HG02610 (cell line): ENCODE results near the gene TRAPPC8.
A peak's percentile ranks its signal among the peaks of the same experiment; 100 is the strongest.
"Not testable (repeated sequence)": the region's sequence is repeated elsewhere in the genome, so short reads cannot be mapped to it uniquely, and the experiment has no call there.

Source experiments
- ATAC-seq: cut with Tn5 transposase; IDR thresholded peaks from one replicate; pipeline ENCODE4 v1.9.1; 2021; ENCODE audit warnings: mild to moderate bottlenecking, moderate library complexity; ENCODE audit not compliant: unreplicated experiment

Gene TRAPPC8

GRCh38 chr18:31809049-31809448 lies 133.9 kb downstream of the TRAPPC8 start:
- ATAC-seq: not testable (repeated sequence)

GRCh38 chr18:31801078-31801477 lies 141.8 kb downstream of the TRAPPC8 start:
- ATAC-seq: no peak

GRCh38 chr18:31799257-31799656 lies 143.7 kb downstream of the TRAPPC8 start:
- ATAC-seq: not testable (repeated sequence)

GRCh38 chr18:31798399-31798798 lies 144.5 kb downstream of the TRAPPC8 start:
- no peak for ATAC-seq

GRCh38 chr18:31795747-31796146 lies 147.2 kb downstream of the TRAPPC8 start:
- no peak for ATAC-seq

GRCh38 chr18:31793531-31793930 lies 149.4 kb downstream of the TRAPPC8 start:
- no peak for ATAC-seq

- ATAC-seq: no peak
Measured at GRCh38 chr18:31792580-31792911, 150.4 kb downstream of the TRAPPC8 start.

GRCh38 chr18:31791817-31792579 lies 150.9 kb downstream of the TRAPPC8 start:
- peak; percentile 94 for ATAC-seq

- ATAC-seq: no peak
Measured at GRCh38 chr18:31789409-31789808, 153.5 kb downstream of the TRAPPC8 start.

GRCh38 chr18:31783059-31783458 lies 159.9 kb downstream of the TRAPPC8 start:
- no peak for ATAC-seq
